Chondrocyte (in vitro differentiated cells): ENCODE data around the gene AFF2. TPM values are rescaled to one million over a fixed set of nuclear protein-coding genes. Genes with fewer than 3 reads are reported as not detected.

Experiments
- DNase-seq: peaks from one replicate; pipeline ENCODE4 v3.0.0; 2021; ENCODE audit warnings: mixed read lengths, low spot score
- H3K27ac Mint-ChIP-seq: one replicate; pipeline ENCODE4 v1.8.0; 2021; ENCODE audit warnings: mild to moderate bottlenecking, moderate library complexity, mixed read lengths; ENCODE audit not compliant: unreplicated experiment
- H3K27me3 Mint-ChIP-seq: 2 replicates; pipeline ENCODE4 v1.8.0; 2021; ENCODE audit warnings: low read depth, mixed read lengths
- H3K36me3 Mint-ChIP-seq: 2 replicates; pipeline ENCODE4 v1.8.0; 2021; ENCODE audit warnings: low read depth, mixed read lengths
- H3K4me1 Mint-ChIP-seq: 2 replicates; pipeline ENCODE4 v1.8.0; 2021; ENCODE audit warnings: low read depth, mild to moderate bottlenecking, mixed read lengths
- H3K4me3 Mint-ChIP-seq: one replicate; pipeline ENCODE4 v1.8.0; 2021; ENCODE audit warnings: mild to moderate bottlenecking, moderate library complexity, mixed read lengths; ENCODE audit not compliant: unreplicated experiment
- H3K9me3 Mint-ChIP-seq: 2 replicates; pipeline ENCODE4 v1.8.0; 2021; ENCODE audit warnings: low read depth, mixed read lengths
- total RNA-seq: library from RNA; stranded (reverse); gene quantifications from 3 replicates; pipeline ENCODE4 v1.2.1, GENCODE V29; 2021
- TF ChIP-seq, protein P1 (sequence below): fragments of 200-600 bp; sonication (generic); IDR thresholded peaks from 2 replicates; pipeline ENCODE4 v1.5.0; 2021; ENCODE audit warnings: antibody characterized with exemption, mild to moderate bottlenecking, moderate library complexity

The AFF2 gene
- total RNA-seq, 1 donor from 2014 or later, result 22.4 TPM

DNA sequence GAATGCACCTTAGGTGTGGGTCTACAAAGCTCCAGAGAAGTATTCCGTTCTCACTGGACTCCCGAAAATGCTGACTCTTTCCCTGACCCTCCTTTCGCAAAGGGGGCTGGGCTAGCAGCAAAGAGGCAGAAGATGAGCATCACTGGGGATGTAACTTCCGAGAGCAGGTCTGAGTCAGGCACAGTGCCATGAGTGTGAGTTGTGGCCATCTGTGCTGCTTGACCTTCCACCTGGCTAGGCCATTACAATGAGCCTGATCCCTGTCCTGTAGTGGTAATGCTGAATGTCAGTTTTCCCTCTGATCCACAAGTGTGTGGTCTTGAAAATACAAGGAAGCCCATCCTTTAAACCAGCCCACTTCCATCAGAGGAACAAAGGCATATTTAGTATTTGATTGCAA, 479.4 kb downstream of the AFF2 start:
- peaks cover 8% of the 10 kb centered on the region for H3K9me3 Mint-ChIP-seq
- H3K4me3 Mint-ChIP-seq, result no peak overlapping the region
- no peak overlapping the region for H3K27ac Mint-ChIP-seq
- TF ChIP-seq, protein P1, sequence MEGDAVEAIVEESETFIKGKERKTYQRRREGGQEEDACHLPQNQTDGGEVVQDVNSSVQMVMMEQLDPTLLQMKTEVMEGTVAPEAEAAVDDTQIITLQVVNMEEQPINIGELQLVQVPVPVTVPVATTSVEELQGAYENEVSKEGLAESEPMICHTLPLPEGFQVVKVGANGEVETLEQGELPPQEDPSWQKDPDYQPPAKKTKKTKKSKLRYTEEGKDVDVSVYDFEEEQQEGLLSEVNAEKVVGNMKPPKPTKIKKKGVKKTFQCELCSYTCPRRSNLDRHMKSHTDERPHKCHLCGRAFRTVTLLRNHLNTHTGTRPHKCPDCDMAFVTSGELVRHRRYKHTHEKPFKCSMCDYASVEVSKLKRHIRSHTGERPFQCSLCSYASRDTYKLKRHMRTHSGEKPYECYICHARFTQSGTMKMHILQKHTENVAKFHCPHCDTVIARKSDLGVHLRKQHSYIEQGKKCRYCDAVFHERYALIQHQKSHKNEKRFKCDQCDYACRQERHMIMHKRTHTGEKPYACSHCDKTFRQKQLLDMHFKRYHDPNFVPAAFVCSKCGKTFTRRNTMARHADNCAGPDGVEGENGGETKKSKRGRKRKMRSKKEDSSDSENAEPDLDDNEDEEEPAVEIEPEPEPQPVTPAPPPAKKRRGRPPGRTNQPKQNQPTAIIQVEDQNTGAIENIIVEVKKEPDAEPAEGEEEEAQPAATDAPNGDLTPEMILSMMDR, result no peak
- no peaks in the 10 kb centered on the region for H3K4me1 Mint-ChIP-seq
- no peak for DNase-seq
- H3K27me3 Mint-ChIP-seq, result no peaks in the 10 kb centered on the region
- no peaks in the 10 kb centered on the region for H3K36me3 Mint-ChIP-seq

DNA sequence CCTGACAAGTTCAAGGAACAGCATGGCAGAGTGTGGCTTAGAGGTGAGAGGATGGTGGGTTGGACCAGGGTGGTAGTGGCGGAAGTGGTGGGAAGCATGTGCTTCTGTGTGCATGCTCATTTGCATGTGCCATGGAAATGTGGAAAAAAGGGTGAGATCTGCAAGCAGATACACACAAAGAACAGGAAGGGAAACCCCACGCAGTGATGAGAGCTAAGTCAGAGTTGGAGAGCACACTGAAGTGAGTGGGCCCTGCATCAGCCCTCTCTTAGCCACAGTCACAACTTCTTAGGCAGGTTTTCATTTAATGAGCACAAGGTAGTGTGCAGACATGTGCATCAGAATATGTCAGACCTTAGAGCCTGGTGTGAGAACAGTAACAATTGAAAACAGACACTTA, 483.8 kb downstream of the AFF2 start:
- H3K9me3 Mint-ChIP-seq, result peaks cover 12% of the 10 kb centered on the region
- H3K27me3 Mint-ChIP-seq, result no peaks in the 10 kb centered on the region
- H3K36me3 Mint-ChIP-seq, result no peaks in the 10 kb centered on the region
- TF ChIP-seq, protein P1, result no peak
- no peak overlapping the region for H3K27ac Mint-ChIP-seq
- no peak for DNase-seq
- H3K4me3 Mint-ChIP-seq, result no peak overlapping the region
- no peaks in the 10 kb centered on the region for H3K4me1 Mint-ChIP-seq

DNA sequence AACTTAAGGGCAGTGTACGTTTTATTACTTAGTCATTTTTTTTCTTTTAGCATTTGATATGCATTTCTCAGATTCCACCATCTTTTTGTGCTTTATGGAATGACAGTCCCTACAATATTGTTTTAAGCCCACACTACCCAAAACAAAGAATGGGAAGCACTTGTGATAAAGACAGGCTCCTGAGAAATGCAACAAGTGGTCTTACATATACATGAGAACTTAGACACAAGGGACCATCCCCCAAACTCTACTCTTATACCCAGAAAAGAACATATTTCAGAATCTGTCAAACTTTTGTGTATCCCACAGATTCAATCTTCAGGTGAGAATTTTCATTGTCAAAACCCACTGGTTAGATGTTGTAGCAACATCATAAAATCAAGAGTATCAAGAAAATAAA, 491.1 kb downstream of the AFF2 start:
- no peak for DNase-seq
- Mint-ChIP-seq H3K9me3 (peaks cover 5% of the 10 kb centered on the region), H3K4me1 (peaks cover 6% of the 10 kb centered on the region), H3K36me3 (no peaks in the 10 kb centered on the region), H3K27ac (no peak overlapping the region), H3K4me3 (no peak overlapping the region), H3K27me3 (no peaks in the 10 kb centered on the region)
- TF ChIP-seq, protein P1, result no peak

DNA sequence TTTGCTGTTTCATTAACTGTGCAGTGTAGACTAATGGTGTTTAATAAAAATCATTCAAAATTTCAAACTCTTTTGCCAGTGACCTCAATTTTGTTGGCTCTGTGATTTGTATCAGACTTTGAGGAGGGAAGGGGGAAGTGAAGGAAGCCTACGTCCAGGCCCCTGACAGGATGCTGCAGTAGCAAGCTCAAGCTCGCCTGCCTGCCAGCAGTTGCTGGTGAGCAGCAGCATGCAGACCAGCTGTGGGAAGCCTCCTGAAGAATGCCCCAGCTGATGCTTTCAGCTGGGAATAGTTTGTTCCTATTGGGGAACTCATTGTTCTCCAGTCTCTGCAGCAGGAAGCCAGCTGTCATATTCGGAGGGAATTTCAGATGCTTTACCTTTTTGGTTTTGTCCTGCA, 495.2 kb downstream of the AFF2 start:
- no peak overlapping the region for H3K27ac Mint-ChIP-seq
- DNase-seq, result no peak
- no peak overlapping the region for H3K4me3 Mint-ChIP-seq
- TF ChIP-seq, protein P1, result no peak
- peaks cover 2% of the 10 kb centered on the region for H3K9me3 Mint-ChIP-seq
- no peaks in the 10 kb centered on the region for H3K4me1 Mint-ChIP-seq
- H3K27me3 Mint-ChIP-seq, result no peaks in the 10 kb centered on the region
- H3K36me3 Mint-ChIP-seq, result no peaks in the 10 kb centered on the region

DNA sequence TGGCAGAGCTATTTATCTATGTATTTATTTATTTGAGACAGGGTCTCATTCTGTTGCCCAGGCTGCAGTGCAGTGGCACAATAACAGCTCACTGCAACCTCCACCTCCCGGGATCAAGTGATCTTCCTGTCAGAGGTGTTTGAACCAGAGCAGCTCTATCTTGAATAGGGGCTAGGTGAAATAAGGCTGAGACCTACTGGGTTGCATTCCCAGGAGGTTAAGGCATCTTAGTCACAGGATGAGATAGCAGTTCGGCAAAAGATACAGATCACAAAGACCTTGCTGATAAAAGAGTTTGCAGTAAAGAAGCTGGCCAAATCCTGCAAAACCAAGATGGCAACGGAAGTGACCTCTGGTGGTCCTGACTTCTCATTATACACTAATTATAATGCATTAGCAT, 501.9 kb downstream of the AFF2 start:
- H3K36me3 Mint-ChIP-seq, result no peaks in the 10 kb centered on the region
- DNase-seq, result no peak
- H3K27ac Mint-ChIP-seq, result no peak overlapping the region
- no peak overlapping the region for H3K4me3 Mint-ChIP-seq
- TF ChIP-seq, protein P1, result no peak
- H3K9me3 Mint-ChIP-seq, result peaks cover 12% of the 10 kb centered on the region
- no peaks in the 10 kb centered on the region for H3K27me3 Mint-ChIP-seq
- H3K4me1 Mint-ChIP-seq, result peaks cover 17% of the 10 kb centered on the region
